Measurements from ENCODE around the gene OR8U1.
"Not testable (repeated sequence)": the region's sequence is repeated elsewhere in the genome, so short reads cannot be mapped to it uniquely, and the experiment has no call there.

OR8U1 gene

GRCh38 chr11:56375324-56375723 lies at the start of gene OR8U1:
Gene OR8U1 (plus strand): TSS chr11:56375624. CDS start chr11:56375624, 0 bp downstream.
- no peak for DNase-seq (ENCODE audit: low read depth in 2 of 2)

- DNase-seq (ENCODE audit: low read depth in 2 of 2) = no peak
These were observed 43.4 kb upstream of the OR8U1 start for GRCh38 chr11:56331861-56332491.

DNA sequence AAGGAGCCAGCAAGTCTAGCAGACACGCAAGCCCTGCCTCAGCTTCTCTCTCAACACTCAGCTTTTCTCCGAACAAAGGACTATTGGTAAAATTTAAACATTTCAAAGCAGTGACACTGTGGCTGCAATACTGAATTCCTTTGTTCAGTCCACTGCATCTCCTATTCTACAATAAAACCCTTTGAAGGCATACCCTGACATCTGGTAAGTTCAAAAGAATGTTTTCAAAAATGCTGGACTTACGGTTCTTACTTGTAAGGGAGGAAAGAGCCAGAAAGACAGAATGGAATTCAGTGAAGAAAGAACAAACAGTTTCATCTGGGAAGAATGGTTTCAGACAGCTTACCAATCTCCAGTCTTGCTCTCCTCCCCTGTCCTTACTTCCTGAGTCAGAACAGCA lies 42.3 kb upstream of the OR8U1 start:
- DNase-seq (ENCODE audit: low read depth in 2 of 2) = no peak

DNA sequence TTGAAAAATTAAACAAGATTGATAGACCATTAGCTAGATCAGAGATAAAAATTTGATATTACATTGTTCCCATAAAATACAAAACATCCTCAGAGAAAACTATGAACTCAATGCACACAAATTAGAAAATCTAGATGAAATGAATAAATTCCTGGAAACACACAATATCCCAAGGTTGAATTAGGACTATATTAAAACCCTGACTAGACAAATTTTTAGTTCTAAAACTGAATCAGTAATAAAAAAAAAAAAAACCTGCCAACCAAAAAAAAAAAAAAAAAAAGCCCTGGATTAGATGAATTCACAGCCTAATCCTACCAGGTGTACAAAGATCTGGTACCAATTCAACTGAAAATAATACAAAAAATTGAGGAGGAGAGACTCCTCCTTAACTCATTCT lies 35.1 kb upstream of the OR8U1 start:
- no peak for DNase-seq (ENCODE audit: low read depth in 2 of 2)

DNA sequence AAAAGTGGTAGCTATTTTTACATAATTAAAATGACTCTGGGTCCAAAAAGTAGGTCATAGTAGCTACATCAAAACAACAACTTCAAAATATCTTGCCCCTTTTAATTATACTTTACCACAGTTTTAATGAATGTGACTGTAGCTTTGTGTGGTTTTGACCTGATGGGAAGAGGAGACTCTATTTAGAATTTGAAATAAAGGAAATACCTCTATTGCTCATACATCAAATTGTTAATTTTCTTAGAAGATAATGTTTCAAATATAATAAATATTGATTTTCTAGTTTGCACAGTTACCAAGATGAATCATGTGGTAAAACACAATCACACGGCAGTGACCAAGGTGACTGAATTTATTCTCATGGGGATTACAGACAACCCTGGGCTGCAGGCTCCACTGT lies 29.7 kb upstream of the OR8U1 start, which contains the start of gene OR8K1:
TSS of gene OR8K1 (plus strand) at position 301 of the 400 bp plus-strand sequence. CDS start at position 301, 0 bp downstream.
- no peak for DNase-seq (ENCODE audit: low read depth in 2 of 2)

DNA sequence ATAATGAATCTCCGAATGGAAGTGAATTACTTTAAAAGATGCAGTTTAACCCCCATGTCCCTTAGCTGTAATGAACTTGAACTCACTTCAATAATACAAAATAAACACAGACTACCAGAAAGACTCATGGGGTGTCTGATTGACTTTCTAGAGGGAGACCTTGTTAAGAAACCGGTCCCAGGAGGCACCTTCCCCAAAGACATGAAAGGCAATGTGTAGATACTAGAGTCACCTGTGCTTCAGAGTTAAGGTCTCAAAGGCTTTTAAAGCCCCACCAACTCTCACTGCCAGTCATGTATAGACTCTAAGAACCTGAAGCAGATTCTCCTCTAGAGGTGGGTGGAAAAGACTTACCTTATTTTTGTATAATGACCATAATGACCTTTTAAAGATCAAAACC lies 21.4 kb upstream of the OR8U1 start, which contains the start of gene OR8J1:
TSS of gene OR8J1 (plus strand) at position 301 of the 400 bp plus-strand sequence. CDS start 5,956 bp downstream, outside the sequence.
- DNase-seq (ENCODE audit: low read depth in 2 of 2) = no peak

DNA sequence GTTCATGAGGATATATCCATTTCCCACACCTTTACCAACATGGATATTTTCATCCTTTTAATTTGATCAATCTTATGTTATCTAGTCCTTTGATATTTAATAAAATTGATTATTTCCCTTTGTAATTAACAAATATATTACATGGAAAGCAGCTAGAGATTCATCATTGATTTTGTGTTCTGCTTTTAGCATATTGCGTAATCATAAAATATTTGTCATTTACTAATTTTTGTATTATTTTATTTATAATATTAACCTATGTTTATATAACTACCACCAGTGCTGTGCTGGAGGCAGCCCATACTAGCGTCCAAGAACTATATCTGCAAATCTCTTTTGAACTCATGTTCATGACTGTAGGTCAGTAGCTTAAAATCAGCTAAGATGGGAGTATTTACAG lies 4.7 kb downstream of the OR8U1 start:
- no peak for DNase-seq (ENCODE audit: low read depth in 2 of 2)

GRCh38 chr11:56394381-56394780 lies 19.0 kb downstream of the OR8U1 start:
- DNase-seq (ENCODE audit: low read depth in 2 of 2) = no peak

DNA sequence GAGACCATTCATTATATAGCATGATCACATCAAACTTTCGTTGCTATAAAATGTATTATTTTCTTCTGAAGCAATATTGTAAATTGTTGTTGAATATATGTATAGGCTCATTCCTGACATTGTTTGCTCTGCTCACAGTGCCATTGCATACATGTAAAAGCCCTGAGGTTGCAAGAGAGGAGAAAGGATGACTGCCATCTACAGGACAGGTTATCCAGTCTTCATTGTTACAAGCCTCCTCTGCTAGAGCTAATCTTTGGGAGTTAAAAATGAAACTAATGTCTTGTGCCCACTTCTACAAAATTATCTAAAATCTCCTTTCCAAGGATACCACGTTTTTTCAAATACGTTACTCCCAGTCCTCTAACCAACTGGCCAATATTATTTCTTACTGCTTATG lies 20.6 kb downstream of the OR8U1 start:
- DNase-seq (ENCODE audit: low read depth in 2 of 2) = no peak

- DNase-seq (ENCODE audit: low read depth in 2 of 2) = not testable (repeated sequence)
These were observed 26.5 kb downstream of the OR8U1 start for GRCh38 chr11:56401858-56402461.

- DNase-seq (ENCODE audit: low read depth in 2 of 2) = no peak
These were observed 29.0 kb downstream of the OR8U1 start for GRCh38 chr11:56404393-56404792.

DNA sequence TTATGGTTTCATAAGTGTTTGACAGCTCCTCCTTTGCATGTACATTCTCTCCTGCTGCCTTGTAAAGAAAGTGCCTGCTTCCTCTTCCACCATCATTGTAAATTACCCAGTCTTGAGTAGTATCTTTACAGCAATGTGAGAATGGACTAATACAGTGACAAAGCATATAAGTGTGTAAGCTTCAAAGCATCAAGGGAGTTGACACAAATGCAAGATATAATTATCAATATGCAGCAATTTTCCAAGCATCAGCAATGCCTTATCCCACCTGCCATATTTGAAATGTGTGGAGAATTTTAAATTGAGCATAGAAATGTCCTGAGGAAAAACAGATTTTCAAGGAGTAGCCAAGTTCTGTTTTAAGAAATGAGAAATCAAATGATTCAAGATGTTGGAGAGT lies 35.4 kb downstream of the OR8U1 start:
- no peak for DNase-seq (ENCODE audit: low read depth in 2 of 2)

DNA sequence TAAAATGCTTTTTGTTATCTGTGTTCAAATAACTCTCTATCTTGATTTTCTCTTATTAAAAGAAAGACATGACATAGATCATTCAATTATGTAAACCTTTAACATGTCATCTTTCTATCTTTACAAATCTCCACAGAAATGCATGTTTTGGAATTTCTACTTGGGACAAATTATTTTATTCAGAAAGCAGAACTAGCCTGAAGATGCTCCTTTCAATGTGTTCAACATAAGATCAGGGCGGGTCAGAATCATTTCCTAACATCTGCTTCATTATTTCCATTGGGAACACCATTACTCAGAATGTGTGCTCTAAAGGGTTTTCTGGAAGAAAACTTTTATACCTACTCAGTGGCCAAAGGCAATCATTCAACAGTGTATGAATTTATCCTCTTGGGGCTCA lies 37.0 kb downstream of the OR8U1 start, which contains the start of gene OR5AL1:
TSS of gene OR5AL1 (plus strand) at position 301 of the 400 bp plus-strand sequence.
- no peak for DNase-seq (ENCODE audit: low read depth in 2 of 2)

Data from fibroblast of skin of left quadriceps (primary cell).